Natural killer cell (primary cell): Measurements from ENCODE around the gene KCNMB2. TPM values are rescaled to one million over a fixed set of nuclear protein-coding genes. Genes with fewer than 3 reads are reported as not detected.

Experiments
- ATAC-seq, 3 donors: fragments of 150-1000 bp in 2 of 3; fragments of 200-7000 bp in 1 of 3; cut with Tn5 transposase; 1 replicate in 1 of 3; 2 replicates in 2 of 3; pipeline ENCODE4 v1.10.0; 2021; ENCODE audit warnings: mild to moderate bottlenecking in 2 of 3, moderate library complexity in 2 of 3
- DNase-seq, 2 donors: peaks; one replicate each; pipeline versions ENCODE4 v3.0.0 to v3.0.0-alpha.2; 2013 to 2021; ENCODE audit warnings: mixed read lengths in 1 of 2
- H3K27ac ChIP-seq: one replicate; pipeline ENCODE4 v1.5.1; 2013; ENCODE audit warnings: mild to moderate bottlenecking, low read length
- H3K27me3 ChIP-seq: one replicate; pipeline ENCODE4 v1.6.1; 2013; ENCODE audit warnings: low read length; ENCODE audit not compliant: control insufficient read depth, insufficient read depth
- H3K36me3 ChIP-seq: one replicate; pipeline ENCODE4 v1.6.1; 2013; ENCODE audit warnings: low read length; ENCODE audit not compliant: control insufficient read depth, insufficient read depth
- H3K4me1 ChIP-seq: one replicate; pipeline ENCODE4 v1.6.1; 2013; ENCODE audit warnings: low read length; ENCODE audit not compliant: control insufficient read depth, insufficient read depth
- H3K4me3 ChIP-seq: one replicate; pipeline ENCODE4 v1.5.1; 2013; ENCODE audit warnings: low read length
- H3K9me3 ChIP-seq: one replicate; pipeline ENCODE4 v1.6.1; 2013; ENCODE audit warnings: low read length; ENCODE audit not compliant: control insufficient read depth, insufficient read depth
- H3K27ac Mint-ChIP-seq, 2 donors: one replicate each; pipeline ENCODE4 v1.8.0; 2022; ENCODE audit warnings: mild to moderate bottlenecking in 2 of 2, mixed read lengths in 2 of 2, moderate library complexity in 1 of 2
- H3K27me3 Mint-ChIP-seq, 2 donors: one replicate each; pipeline ENCODE4 v1.8.0; 2022; ENCODE audit warnings: low read depth in 2 of 2, mixed read lengths in 2 of 2
- H3K36me3 Mint-ChIP-seq: one replicate; pipeline ENCODE4 v1.8.0; 2022; ENCODE audit warnings: mixed read lengths
- H3K4me1 Mint-ChIP-seq, 2 donors: one replicate each; pipeline ENCODE4 v1.8.0; 2022; ENCODE audit warnings: mixed read lengths in 2 of 2
- H3K4me3 Mint-ChIP-seq: one replicate; pipeline ENCODE4 v1.8.0; 2022; ENCODE audit warnings: mild to moderate bottlenecking, moderate library complexity, mixed read lengths
- H3K9me3 Mint-ChIP-seq, 2 donors: one replicate each; pipeline ENCODE4 v1.8.0; 2022; ENCODE audit warnings: mixed read lengths in 2 of 2
- WGBS: methylation state at CpG from one replicate; pipeline ENCODE4 v1.1.7; 2013; ENCODE audit warnings: missing lambda C conversion rate; ENCODE audit not compliant: insufficient coverage; 5-methylcytosine and 5-hydroxymethylcytosine counted together
- intact Hi-C: fragments of 100-400 bp; cut with micrococcal nuclease; formaldehyde crosslinking; loops from one replicate; pipeline ENCODE4 v1.14.2; 2022
- total RNA-seq, 4 donors: library from RNA; stranded (reverse); fragments of 120-200 nt in 1 of 4; gene quantifications; one replicate each; pipeline versions ENCODE4 v1.2.3 to v1.2.4, GENCODE V29; 2013 to 2022
- TF ChIP-seq, protein P1 (sequence below): fragments of 200-600 bp; IDR thresholded peaks from one replicate; pipeline ENCODE4 v1.8.0; 2022; ENCODE audit warnings: antibody characterized with exemption

KCNMB2 gene
- total RNA-seq, 3 donors from 2014 or later (not counting 1 experiment from before 2014, with no cell fraction given): not detected

DNA sequence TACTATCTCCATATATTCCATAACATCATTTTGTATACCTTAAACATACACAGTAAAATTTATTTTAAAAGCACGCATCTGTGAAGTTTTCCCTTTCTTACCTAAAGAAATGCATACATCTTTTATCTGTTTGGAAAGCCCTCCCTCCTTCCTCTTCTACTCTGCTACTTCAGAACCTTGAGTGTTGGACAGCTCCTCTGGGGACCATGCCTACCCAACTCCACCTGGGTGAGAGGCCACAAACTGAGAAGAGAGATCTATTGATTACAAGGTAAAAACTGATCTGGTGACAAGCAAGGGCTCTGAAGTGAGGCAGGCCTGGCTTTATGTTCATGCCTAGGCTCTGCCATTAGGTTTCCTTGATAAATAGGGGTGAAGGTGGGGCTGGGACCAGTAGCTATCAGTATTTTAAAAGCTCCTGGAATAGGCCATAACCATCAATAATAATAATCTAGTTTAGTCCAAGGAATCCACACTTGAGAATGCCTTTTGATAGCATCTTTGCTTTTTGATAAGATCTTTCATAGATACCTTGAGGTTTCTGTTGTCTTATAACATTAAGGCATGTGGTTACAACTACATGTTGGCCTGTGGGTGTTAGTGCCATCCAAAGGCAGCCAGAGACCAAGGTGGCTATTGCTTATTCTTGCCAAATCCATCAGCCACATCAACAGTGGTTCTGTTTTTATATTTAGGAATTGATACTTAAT, 148.8 kb downstream of the KCNMB2 start:
- H3K27ac ChIP-seq: no peak overlapping the region
- H3K27me3 ChIP-seq: no peaks in the 10 kb centered on the region
- ATAC-seq (no peak), DNase-seq (no peak)
- Mint-ChIP-seq H3K27me3 (no peaks in the 10 kb centered on the region), H3K27ac (no peak overlapping the region), H3K36me3 (no peaks in the 10 kb centered on the region), H3K4me3 (no peak overlapping the region), H3K9me3 (peaks cover 3 to 10% of the 10 kb centered on the region in 2 donors), H3K4me1 (no peaks in the 10 kb centered on the region)
- intact Hi-C loops: no loop called here
- no peaks in the 10 kb centered on the region for H3K4me1 ChIP-seq
- H3K36me3 ChIP-seq: no peaks in the 10 kb centered on the region
- TF ChIP-seq, protein P1, sequence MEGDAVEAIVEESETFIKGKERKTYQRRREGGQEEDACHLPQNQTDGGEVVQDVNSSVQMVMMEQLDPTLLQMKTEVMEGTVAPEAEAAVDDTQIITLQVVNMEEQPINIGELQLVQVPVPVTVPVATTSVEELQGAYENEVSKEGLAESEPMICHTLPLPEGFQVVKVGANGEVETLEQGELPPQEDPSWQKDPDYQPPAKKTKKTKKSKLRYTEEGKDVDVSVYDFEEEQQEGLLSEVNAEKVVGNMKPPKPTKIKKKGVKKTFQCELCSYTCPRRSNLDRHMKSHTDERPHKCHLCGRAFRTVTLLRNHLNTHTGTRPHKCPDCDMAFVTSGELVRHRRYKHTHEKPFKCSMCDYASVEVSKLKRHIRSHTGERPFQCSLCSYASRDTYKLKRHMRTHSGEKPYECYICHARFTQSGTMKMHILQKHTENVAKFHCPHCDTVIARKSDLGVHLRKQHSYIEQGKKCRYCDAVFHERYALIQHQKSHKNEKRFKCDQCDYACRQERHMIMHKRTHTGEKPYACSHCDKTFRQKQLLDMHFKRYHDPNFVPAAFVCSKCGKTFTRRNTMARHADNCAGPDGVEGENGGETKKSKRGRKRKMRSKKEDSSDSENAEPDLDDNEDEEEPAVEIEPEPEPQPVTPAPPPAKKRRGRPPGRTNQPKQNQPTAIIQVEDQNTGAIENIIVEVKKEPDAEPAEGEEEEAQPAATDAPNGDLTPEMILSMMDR: no peak
- 55% methylated on average over 1 of the region's 1 CpG for WGBS
- H3K9me3 ChIP-seq: no peaks in the 10 kb centered on the region
- no peak overlapping the region for H3K4me3 ChIP-seq

DNA sequence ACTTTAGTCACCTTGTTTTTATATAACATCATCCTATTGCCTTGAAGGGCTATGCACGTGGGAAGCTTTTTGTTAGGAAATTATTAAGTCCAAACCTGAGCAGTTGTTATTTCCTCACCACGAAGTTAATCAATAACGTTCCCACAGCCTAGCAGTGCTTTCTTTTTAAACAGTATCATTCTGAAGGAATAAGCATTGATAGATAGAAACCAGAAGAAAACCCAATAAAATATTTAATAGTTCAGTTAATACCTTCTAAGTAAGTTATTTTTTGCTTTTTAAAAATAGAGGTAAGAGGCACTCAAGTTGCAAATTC, 149.3 kb downstream of the KCNMB2 start:
- TF ChIP-seq, protein P1: no peak
- Mint-ChIP-seq H3K27ac (no peak overlapping the region), H3K9me3 (peaks cover 6 to 9% of the 10 kb centered on the region in 2 donors), H3K36me3 (no peaks in the 10 kb centered on the region), H3K4me1 (no peaks in the 10 kb centered on the region), H3K27me3 (no peaks in the 10 kb centered on the region), H3K4me3 (no peak overlapping the region)
- intact Hi-C loops: no loop called here
- DNase-seq: no peak
- Histone ChIP-seq H3K36me3 (no peaks in the 10 kb centered on the region), H3K4me3 (no peak overlapping the region), H3K9me3 (no peaks in the 10 kb centered on the region), H3K4me1 (no peaks in the 10 kb centered on the region), H3K27me3 (no peaks in the 10 kb centered on the region), H3K27ac (no peak overlapping the region)
- WGBS: no CpG with 5 or more reads among the region's 3 CpGs
- no peak for ATAC-seq

DNA sequence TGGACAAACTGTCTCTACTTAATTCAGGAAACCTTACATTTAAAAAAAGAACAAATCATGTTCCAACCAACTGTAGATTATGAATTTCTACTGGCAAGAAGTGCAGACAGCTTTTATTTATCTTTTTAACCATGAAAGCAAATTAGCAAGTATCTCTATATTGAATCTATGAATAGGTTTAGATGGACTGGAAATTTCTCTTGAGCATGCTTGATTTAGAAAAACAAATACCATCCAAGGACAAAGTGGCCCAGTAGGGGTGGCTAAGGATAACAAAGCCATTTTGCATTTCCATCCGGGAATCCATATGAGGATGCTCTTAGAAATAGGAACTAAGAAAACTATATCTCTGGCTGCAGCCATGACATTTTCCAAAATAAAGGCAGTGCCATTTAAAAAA, 150.6 kb downstream of the KCNMB2 start:
- 86% methylated on average over 1 of the region's 1 CpG for WGBS
- Histone ChIP-seq H3K36me3 (no peaks in the 10 kb centered on the region), H3K27ac (no peak overlapping the region), H3K4me1 (no peaks in the 10 kb centered on the region), H3K4me3 (no peak overlapping the region), H3K9me3 (no peaks in the 10 kb centered on the region), H3K27me3 (no peaks in the 10 kb centered on the region)
- H3K9me3 Mint-ChIP-seq: peaks cover 7% of the 10 kb centered on the region in 2 donors
- ATAC-seq: no peak
- TF ChIP-seq, protein P1: no peak
- no peaks in the 10 kb centered on the region for H3K36me3 Mint-ChIP-seq
- no peaks in the 10 kb centered on the region for H3K27me3 Mint-ChIP-seq
- intact Hi-C loops: no loop called here
- H3K4me1 Mint-ChIP-seq: no peaks in the 10 kb centered on the region
- no peak overlapping the region for H3K4me3 Mint-ChIP-seq
- H3K27ac Mint-ChIP-seq: no peak overlapping the region
- no peak for DNase-seq

DNA sequence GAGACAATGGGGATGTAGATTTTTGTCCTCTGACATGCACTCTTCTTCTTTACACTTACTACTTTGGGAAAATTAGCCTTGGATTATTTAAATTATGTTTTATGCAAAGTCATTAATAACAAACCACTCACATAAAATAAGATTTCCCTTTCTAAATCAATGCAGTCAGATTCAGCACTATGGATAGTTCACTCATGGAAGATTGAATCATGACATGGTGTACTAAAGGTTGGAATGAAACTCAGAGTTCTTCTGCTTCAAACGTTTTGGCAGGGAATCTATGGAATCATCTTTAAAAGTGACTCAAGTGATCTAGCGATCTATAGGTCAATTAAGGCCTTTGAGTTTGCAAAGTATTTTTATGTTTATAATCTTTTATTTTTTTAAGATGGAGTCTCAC, 154.3 kb downstream of the KCNMB2 start:
- Mint-ChIP-seq H3K4me1 (no peaks in the 10 kb centered on the region), H3K36me3 (no peaks in the 10 kb centered on the region), H3K27ac (no peak overlapping the region), H3K27me3 (no peaks in the 10 kb centered on the region), H3K4me3 (no peak overlapping the region), H3K9me3 (peaks cover 9 to 19% of the 10 kb centered on the region in 2 donors)
- Histone ChIP-seq H3K4me1 (no peaks in the 10 kb centered on the region), H3K27me3 (no peaks in the 10 kb centered on the region), H3K4me3 (no peak overlapping the region), H3K27ac (no peak overlapping the region), H3K36me3 (no peaks in the 10 kb centered on the region), H3K9me3 (no peaks in the 10 kb centered on the region)
- ATAC-seq: no peak
- WGBS: 50% methylated on average over 2 of the region's 2 CpGs
- TF ChIP-seq, protein P1: no peak
- intact Hi-C loops: no loop called here
- no peak for DNase-seq
